ENCODE results near the gene SMYD3.

GRCh38 chr1:246437961-246438360 lies 69.1 kb downstream of the SMYD3 start:
- TF ChIP-seq POLR2A (IDR thresholded peaks at IDR 0.05) (no peak), CTCF (IDR thresholded peaks at IDR 0.05) (no peak)

All from heart left ventricle (tissue), 13 donors.